Uterus (tissue), 4 donors: ENCODE results near the gene PDK1. TPM values are rescaled to one million over a fixed set of nuclear protein-coding genes. Genes with fewer than 3 reads are reported as not detected.

ENCODE experiments used
- DNase-seq, 2 donors: peaks; one replicate each; pipeline ENCODE4 v3.0.0-alpha.2; 2019 to 2020
- H3K27ac ChIP-seq, 2 donors: fragments of 200-600 bp; sonication (generic); 1 replicate in 1 of 2; 2 replicates in 1 of 2; pipeline ENCODE4 v1.5.1; 2016 to 2018
- H3K27me3 ChIP-seq, 2 donors: fragments of 200-600 bp; sonication (generic); one replicate each; pipeline ENCODE4 v1.5.1; 2018 to 2019; ENCODE audit warnings: control low read depth in 1 of 2
- H3K36me3 ChIP-seq, 2 donors: fragments of 200-600 bp; sonication (generic); one replicate each; pipeline ENCODE4 v1.5.1; 2019; ENCODE audit warnings: control low read depth in 1 of 2
- H3K4me1 ChIP-seq, 2 donors: fragments of 200-600 bp; sonication (generic); one replicate each; pipeline ENCODE4 v1.5.1; 2018 to 2019; ENCODE audit warnings: control low read depth in 1 of 2
- H3K4me3 ChIP-seq, 2 donors: fragments of 200-600 bp; sonication (generic); 1 replicate in 1 of 2; 2 replicates in 1 of 2; pipeline ENCODE4 v1.5.1; 2018 to 2019; ENCODE audit warnings: mild to moderate bottlenecking in 1 of 2
- H3K9me3 ChIP-seq, 2 donors: fragments of 200-600 bp; sonication (generic); one replicate each; pipeline ENCODE4 v1.5.1; 2019; ENCODE audit warnings: control low read depth in 1 of 2
- CTCF ChIP-seq, 4 experiments: fragments of 200-600 bp in 2 of 4; fragments of 450-650 bp in 2 of 4; sonication (generic) in 2 of 4; IDR thresholded peaks; one replicate each; pipeline ENCODE4 v1.5.1; 2016 to 2019; ENCODE audit warnings: antibody characterized with exemption in 4 of 4, mild to moderate bottlenecking in 2 of 4, moderate library complexity in 1 of 4
- POLR2A ChIP-seq, 2 donors: fragments of 450-650 bp; IDR thresholded peaks; one replicate each; pipeline ENCODE4 v1.6.1; 2016; ENCODE audit warnings: antibody characterized with exemption in 2 of 2, mild to moderate bottlenecking in 1 of 2, moderate library complexity in 1 of 2
- intact Hi-C: fragments of 100-400 bp; cut with DNase I; formaldehyde crosslinking; loops from one replicate; pipeline ENCODE4 v1.15.1; 2023; ENCODE audit warnings: low total_unique reads
- total RNA-seq, 4 donors: library from RNA; depleted of rRNA in 3 of 4; stranded (reverse); fragments of >200 nt in 3 of 4; gene quantifications; one replicate each; pipeline versions ENCODE4 v1.1.0 to v1.2.4, GENCODE V29; 2014 to 2023
- donor health status: DM: yes; HTN: yes; CAD: no.

The PDK1 gene
- total RNA-seq, 4 donors from 2014 or later: 1.5 to 42.4 (median 20.1) TPM

- Histone ChIP-seq H3K27ac (no peak overlapping the region), H3K36me3 (no peaks in the 10 kb centered on the region), H3K9me3 (no peaks in the 10 kb centered on the region), H3K27me3 (no peaks in the 10 kb centered on the region), H3K4me1 (no peaks in the 10 kb centered on the region), H3K4me3 (no peak overlapping the region)
- TF ChIP-seq POLR2A (IDR thresholded peaks at IDR 0.05): no peak
- no peak for TF ChIP-seq CTCF (IDR thresholded peaks at IDR 0.05)
- no peak for DNase-seq
- intact Hi-C loops: no loop called here
Measured at GRCh38 chr2:172607379-172607928, 51.6 kb downstream of the PDK1 start.

DNA sequence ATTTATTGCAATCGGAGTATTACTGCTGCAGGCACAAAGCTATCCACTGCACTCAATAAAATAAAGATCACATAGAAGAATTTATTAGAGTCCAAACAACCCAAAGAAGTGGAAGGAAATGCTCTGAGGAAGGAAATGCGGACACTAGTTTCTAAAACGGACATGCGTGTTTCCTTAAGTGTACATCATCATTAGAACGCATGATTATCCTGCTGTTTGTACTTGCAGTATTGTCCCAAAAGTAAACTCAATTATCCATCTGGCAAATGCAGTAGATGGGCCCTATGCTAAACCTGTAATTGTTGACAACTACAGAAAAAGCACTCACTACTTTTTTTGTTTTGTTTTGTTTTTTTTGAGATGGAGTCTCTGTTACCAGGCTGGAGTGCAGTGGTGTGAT lies 53.6 kb downstream of the PDK1 start:
- no peaks in the 10 kb centered on the region for H3K27me3 ChIP-seq
- no peak overlapping the region for H3K27ac ChIP-seq
- no peaks in the 10 kb centered on the region for H3K9me3 ChIP-seq
- no peak overlapping the region for H3K4me3 ChIP-seq
- no peaks in the 10 kb centered on the region for H3K4me1 ChIP-seq
- DNase-seq: no peak
- H3K36me3 ChIP-seq: no peaks in the 10 kb centered on the region
- TF ChIP-seq CTCF (IDR thresholded peaks at IDR 0.05): no peak
- no peak for TF ChIP-seq POLR2A (IDR thresholded peaks at IDR 0.05)
- intact Hi-C loops: no loop called here

- no peak overlapping the region for H3K27ac ChIP-seq
- H3K27me3 ChIP-seq: no peaks in the 10 kb centered on the region
- H3K4me3 ChIP-seq: no peak overlapping the region
- H3K36me3 ChIP-seq: no peaks in the 10 kb centered on the region
- intact Hi-C loops: no loop called here
- H3K9me3 ChIP-seq: no peaks in the 10 kb centered on the region
- no peaks in the 10 kb centered on the region for H3K4me1 ChIP-seq
- TF ChIP-seq POLR2A (IDR thresholded peaks at IDR 0.05) (no peak), CTCF (IDR thresholded peaks at IDR 0.05) (no peak)
- DNase-seq: no peak
Measured at GRCh38 chr2:172612051-172612450, 56.2 kb downstream of the PDK1 start.

GRCh38 chr2:172613040-172613439 lies 57.1 kb downstream of the PDK1 start:
- no peaks in the 10 kb centered on the region for H3K9me3 ChIP-seq
- H3K36me3 ChIP-seq: no peaks in the 10 kb centered on the region
- H3K27ac ChIP-seq: no peak overlapping the region
- no peaks in the 10 kb centered on the region for H3K4me1 ChIP-seq
- no peak overlapping the region for H3K4me3 ChIP-seq
- DNase-seq: no peak
- TF ChIP-seq POLR2A (IDR thresholded peaks at IDR 0.05) (no peak), CTCF (IDR thresholded peaks at IDR 0.05) (no peak)
- H3K27me3 ChIP-seq: no peaks in the 10 kb centered on the region
- intact Hi-C loops: no loop called here

DNA sequence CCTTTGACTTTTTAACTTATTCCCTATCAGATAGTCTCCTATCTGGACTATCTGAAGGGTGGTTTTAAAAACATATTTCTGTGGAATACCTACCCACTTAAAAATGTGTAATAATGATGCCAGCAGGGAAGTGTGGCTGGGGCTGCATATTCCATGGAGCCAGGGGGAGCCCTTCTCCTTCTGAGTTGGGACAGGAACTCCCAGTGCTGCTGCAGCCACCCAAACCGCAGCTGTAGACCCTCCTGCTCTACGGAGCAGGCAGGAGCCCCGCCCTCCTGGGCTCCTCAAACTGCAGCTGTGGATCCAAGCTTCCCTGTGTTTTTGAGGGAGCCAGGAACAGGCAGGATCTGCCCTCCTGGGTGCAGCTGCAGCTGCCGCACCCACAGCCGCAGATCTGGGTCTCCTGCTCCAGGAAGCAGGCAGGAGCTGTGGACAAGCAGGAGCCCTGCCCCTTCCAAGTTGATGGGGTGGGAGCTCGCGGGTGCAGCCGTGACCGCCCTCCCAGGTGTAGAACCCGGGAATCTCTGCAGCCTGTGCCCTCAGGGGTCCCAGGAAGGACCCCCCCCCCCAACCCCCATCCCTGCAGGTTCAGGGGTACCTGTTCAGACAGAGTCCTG lies 57.8 kb downstream of the PDK1 start:
- Histone ChIP-seq H3K36me3 (no peaks in the 10 kb centered on the region), H3K4me3 (no peak overlapping the region), H3K27me3 (no peaks in the 10 kb centered on the region), H3K27ac (no peak overlapping the region), H3K9me3 (no peaks in the 10 kb centered on the region), H3K4me1 (no peaks in the 10 kb centered on the region)
- intact Hi-C loops: no loop called here
- TF ChIP-seq CTCF (IDR thresholded peaks at IDR 0.05): no peak
- no peak for TF ChIP-seq POLR2A (IDR thresholded peaks at IDR 0.05)
- DNase-seq: no peak
